IPS DF 4.7 (cell line): ENCODE measurements around the gene GNAL.
A peak's percentile ranks its signal among the peaks of the same experiment; 100 is the strongest.
"Not testable (repeated sequence)": the region's sequence is repeated elsewhere in the genome, so short reads cannot be mapped to it uniquely, and the experiment has no call there.

ENCODE experiments used
- DNase-seq: peaks from one replicate; pipeline ENCODE4 v3.0.0-alpha.2; 2013; ENCODE audit warnings: low spot score; ENCODE audit errors: extremely low read depth

GNAL gene

DNA sequence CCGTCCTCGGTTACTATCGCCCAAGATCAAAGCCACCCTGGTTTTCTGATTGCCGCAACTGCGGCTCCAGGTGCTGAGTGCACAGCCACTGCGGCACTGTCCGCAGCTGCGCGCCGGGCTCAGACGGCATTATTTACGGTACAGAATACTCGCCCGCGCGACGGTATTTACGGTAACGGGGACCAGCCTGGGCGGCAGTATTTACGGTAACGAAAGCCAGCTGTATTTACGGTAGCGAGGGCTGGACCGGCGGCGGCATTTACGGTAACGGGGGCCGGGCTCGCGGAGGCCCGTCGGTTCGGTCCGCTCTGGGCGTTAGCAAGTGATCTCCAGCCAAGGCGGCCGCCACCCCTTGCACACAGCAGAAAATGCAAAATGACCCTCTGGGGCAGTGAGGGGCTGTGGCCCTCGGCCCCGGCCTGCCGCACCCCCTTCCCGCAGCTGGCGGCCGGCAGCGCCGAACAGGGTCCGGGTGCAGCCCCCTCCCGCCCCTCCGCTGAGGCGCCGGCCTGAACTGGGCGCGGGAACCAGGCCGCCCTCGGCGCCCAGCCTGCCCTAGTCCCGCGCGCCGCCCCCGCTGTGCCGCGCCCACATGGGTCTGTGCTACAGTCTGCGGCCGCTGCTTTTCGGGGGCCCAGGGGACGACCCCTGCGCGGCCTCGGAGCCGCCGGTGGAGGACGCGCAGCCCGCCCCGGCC, at the start of gene GNAL:
GNAL (plus strand) TSS at position 293 of the 697 bp plus-strand sequence; CDS start at position 593, 300 bp downstream.
- DNase-seq, result peak; percentile 58

DNA sequence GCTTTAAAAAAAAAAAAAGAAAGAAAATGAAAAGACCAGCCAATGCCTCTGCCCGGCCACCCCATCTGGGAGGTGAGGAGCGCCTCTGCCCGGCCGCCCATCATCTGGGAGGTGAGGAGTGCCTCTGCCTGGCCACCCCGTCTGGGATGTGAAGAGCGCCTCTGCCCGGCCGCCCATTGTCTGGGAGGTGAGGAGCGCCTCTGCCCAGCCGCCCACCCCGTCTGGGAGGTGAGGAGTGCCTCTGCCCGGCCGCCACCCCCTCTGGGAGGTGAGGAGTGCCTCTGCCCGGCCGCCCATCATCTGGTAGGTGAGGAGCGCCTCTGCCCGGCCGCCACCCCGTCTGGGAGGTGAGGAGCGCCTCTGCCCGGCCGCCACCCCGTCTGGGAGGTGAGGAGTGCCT, 41.8 kb upstream of the GNAL start:
- DNase-seq, result not testable (repeated sequence)

DNA sequence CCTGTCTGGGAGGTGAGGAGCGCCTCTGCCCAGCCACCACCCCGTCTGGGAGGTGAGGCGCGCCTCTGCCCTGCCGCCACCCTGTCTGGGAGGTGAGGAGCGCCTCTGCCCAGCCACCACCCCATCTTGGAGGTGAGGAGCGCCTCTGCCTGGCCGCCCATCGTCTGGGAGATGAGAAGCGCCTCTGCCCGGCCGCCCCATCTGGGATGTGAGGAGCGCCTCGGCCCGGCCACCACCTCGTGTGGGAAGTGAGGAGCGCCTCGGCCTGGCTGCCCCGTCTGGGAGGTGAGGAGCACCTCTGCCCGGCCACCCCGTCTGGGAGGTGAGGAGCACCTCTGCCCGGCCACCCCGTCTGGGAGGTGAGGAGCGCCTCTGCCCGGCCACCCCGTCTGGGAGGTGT, 41.3 kb upstream of the GNAL start:
- not testable (repeated sequence) for DNase-seq

DNA sequence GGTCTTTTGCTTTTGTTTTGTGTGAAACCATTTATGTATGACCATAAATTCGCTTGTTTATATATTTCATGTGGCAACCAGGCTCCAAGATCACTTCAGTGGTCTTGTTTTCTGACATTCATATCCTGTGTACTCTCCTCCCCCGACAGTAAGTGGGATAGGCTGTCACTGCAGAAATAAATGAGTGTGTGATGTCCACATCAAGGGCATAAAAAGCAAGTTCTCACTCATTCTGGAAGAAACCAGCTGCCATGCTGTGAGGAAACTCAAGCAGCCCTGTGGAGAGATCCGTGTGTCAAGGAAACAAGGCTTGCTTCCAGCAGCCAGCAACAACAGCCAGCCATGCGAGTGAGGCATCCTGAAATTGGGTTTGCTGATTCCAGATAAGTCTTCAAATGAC, 39.2 kb upstream of the GNAL start:
- DNase-seq, result no peak

DNA sequence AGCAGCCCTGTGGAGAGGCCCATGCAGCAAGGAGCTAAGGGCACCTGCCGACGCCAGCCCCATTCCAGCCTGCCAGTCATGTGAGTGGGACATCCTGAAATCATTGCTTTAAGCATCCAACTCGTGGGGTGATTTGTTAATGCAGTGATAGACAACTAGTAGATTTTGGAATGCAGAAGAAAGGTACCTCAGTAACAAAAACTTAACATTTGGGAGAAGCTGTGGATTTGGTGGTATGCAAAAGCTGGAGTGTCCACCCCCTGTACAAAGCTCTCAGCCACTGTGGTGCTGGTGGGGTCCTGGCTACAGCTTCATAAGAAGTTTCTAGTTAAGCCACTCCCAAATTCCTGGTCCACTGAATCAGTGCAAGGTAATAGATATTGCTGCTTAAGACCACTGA, 37.2 kb upstream of the GNAL start:
- DNase-seq, result no peak

DNA sequence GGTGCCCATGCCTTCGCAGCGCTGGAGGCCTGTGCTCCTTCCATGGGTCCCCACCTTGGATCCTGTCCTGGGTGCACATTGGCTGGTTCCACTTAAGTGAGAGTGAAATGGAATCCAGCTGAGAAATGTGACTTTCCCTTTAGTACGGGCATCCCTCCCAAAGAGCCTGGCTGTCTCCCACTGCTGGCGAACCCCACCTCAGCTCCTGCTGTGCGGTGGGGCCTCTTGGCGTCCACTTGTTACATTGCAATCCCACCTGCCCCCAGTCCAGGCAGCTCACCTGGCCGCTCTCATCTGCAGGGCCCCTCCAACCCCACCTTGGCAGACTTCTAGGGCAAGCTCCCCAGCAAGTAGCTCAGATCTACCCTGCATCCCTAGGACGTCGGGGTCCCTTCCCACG, 35.5 kb upstream of the GNAL start:
- no peak for DNase-seq

DNA sequence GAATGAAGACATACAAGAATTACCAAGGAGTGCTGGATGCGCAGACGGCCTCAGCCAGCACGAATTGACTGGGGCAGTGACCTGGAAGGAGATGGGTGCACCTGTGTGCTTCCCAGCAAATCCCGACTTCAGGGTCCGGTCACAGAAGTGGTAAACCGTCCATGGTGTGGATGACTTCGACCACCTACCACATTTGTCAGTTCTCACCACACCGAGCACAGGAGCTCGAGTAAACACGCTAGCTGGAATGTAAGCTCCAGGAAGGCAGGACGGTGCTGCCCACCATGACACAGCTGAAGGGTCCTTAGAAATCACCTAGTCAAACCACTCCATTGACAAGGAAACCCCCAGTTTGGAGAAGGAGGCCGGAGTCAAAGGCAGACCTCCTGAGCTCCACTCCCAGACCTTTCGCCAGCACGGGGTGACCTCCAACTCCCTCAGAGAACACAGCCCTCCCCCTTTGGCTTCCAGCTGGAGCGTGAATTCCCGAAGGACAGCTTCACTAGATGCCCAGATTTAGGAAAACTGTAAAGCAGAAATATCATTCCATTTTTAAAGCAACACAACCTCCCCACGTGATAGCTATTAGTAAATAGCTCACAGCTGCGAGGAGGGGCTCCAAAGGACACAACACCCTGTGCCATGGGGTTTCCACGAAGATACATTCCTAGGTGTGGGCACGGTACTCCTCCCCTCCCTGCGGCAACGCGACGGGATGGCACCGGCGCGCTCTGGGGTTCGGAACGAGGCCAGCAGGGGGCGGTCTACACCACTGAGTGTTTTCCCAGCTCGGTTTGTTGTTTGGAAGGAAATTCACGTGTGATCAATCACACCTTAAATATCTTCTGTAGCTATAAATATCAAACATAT, 34.1 kb upstream of the GNAL start:
- peak; percentile 11 for DNase-seq

DNA sequence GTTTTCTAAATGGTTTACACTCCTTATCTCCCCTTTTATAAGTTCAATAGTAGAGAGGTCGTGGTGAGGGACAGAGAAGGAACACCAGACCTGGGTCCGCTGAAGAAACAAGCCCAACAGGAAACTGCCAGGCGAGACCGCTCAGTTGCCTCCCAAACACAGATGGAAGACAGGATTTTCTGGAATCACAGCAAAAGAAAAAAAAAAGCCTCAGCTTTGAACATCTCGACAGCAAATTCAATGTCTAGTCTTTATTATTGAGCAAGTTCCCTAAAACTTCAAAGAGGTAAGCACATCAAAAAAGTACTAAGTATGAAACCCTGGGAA, 33.5 kb upstream of the GNAL start:
- DNase-seq, result peak; percentile 7

DNA sequence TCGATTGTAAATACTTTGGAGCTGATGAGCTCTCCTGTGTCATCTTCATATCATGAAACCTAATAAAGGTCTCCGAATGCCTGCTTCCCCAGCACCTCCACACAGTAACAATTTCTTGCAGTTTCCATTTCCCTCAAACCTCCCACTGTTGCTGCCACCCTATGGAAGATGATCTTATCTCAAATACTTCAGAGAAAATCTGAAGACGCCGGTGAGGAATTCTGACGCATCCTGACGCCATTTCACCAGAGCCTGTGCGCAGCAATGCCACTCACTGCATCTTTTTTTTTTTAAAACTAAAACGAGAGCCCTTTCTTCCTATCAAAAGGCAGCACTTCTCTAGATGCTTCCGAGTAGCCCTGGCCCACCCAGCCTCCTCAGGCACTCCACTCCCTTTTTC, 31.9 kb upstream of the GNAL start:
- DNase-seq, result no peak

DNA sequence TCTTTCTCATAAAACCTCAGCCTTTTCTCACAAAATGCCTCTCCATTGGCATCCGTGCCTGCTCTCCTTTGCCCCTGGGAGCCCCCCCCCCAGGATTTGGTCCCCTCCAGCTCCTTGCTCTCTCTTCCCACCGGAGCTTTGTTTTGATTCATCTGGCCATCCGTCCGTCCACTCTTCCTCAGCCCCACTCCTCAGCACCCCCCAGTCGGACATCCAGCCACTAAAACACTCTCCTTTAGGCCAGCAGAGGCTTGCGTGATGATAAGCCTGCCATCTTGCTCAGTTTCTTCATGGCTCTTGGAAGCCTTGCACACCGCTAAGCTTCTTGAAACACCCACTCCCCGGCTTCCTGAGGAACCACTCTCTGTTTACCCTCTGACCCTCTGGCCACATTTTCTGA, 31.5 kb upstream of the GNAL start:
- DNase-seq, result no peak

DNA sequence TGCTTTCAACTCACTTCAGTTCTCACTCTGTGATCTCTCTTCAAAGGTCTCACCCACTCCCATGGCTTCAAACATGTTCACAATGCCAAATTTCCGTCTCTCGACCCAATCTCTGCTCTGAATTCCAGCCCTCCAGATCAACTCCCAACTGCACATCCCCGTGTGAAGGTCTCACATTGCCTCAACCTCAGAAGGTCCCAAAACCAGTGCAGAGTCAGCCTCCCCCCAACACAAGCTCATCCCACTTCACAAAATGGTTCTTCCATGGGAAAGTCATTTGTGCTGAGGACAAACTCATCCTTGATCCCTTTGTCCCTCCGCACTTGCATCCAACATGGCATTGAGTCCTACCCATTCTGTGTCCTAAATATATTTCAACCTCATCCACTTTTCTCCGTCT, 31.0 kb upstream of the GNAL start:
- no peak for DNase-seq

DNA sequence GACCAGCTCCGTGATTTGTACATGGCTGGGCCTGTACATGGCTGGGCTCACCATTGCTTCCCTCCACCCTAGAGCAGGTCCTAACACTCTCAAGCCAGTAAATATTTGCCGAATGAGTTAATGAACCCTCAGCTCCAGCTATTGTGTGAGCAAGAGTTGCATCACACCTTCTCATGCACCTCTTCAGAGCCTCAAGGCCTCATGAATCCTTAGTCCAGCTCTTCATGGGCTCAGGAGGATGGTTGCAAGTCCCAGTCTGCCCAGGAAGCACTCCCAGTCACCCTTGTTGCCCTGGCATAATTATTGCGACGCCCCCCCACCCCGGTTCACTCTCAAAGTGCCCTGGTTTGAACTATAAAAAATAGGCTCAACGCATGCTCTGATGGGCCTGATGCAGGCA, 30.1 kb upstream of the GNAL start:
- DNase-seq, result no peak

DNA sequence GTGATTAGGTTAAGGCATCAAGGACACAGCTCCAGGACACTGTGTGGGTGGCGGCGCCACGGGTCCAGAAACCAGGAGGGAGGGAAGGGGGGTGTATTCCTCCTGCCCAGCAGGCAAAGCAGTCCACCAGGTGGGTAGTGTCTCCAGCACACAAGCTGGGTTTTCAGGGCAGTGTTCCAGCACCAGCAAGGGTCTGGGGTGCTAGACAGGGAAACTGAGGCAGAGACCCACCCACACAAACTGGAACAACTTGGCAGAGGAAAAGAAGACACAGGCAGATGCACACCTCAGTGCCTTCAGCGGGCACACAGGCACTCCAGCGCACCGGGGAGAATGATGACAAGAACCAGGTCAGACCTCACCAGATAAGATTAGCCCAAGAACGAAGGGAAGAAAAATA, 28.4 kb upstream of the GNAL start:
- DNase-seq, result no peak

DNA sequence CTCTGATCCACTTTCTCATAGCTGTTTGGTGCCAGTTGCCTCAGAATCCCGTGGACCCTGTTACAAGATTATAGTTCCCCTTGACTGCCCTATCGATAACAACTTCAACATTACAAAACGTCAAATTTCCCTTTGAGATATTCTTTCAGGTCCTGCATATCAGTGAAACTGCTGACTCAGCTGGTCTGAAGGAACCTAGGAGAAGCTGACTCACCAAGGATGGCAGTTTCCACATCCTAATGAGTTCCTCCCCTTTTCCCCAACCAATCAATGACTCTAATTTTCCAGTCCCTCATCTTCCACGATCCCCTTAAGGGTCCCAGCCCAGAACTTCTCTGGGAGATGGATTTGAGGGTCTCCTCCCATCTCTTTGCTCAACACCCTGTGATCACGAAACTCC, 27.6 kb upstream of the GNAL start:
- no peak for DNase-seq

DNA sequence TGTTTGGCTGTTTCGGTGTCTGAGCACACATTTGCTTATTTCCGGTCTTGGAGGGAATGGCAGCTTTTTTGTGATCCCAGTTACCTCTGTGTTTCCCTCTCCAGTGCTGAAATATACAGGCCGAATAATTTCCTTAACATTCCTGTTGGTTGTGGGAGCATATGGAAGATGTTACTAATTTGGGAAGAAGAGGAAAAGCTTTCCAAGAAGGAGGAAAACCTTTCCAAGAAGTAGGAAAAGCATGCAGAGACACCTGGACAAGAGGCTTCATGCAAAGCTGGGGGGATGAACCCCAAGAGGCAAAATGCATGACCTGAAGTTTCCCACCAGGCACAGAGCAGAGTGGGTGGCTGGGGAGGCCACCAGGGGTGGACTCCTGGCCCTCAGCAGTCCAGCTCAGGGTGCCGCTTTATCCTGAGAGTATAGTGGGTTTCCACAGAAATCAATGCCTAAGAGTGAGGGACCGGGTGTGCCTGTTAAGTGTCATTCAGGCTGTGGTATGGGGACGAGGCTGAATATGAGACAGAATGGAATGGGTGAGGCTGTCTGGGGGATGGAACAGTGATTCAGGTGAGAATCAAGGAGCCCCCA, 25.5 kb upstream of the GNAL start:
- DNase-seq, result no peak

DNA sequence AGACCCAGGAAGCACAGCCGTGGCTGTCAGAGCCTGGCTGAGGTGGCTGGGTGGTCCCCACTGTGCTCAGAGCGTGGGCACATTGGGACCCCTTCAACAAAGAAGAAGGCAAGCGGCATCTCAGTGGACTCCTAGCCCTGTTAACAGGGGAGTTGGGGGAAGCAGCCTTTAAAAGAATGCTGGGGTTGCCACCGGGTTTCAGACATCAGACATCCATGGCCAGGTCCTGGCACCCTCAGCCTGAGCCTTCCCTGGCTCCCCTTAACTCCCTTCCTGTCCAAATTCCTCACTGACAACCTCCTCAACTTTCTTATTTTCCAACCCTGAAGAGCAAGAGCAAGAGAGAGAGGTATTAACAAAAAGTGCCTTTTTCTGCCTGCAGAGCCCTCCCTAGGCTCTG, 24.8 kb upstream of the GNAL start:
- DNase-seq, result no peak

DNA sequence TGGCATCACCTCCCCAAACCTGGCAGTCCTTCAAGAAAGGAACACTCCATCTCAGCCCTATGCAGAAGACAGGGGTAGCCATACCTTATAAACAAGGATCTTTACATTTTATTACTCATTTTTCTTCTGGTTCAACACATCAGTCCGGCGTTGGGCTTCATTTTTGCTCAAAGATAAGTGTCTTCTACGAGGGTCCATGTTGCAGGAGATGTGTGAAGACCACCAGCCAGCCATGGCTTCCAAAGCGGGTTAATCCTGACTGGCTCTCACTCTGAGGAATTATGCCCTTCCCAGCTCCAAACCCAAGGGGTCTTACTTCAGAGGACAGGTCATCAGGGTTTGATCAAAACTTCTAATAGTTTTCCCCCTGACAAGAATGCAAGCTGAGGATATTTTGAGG, 23.9 kb upstream of the GNAL start:
- no peak for DNase-seq

DNA sequence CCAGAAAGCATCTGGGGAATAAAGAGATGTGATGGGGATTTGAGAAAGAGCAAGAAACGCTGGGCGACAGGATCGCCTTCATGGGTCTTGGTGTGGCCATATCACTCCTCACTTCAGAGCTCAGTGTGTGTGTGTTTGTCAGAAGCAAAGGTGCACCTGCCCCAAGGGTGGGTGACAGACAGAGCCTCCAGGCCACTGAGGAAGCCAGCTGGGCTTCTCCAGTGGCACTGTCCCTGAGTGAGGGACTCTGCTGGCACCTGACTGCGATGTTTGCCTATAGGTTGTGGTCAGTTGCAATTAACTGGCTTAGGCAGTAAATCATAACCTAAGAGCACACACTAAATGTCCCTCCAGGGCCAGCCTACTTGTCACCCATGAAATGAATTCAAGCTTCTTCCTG, 23.5 kb upstream of the GNAL start:
- DNase-seq, result no peak

DNA sequence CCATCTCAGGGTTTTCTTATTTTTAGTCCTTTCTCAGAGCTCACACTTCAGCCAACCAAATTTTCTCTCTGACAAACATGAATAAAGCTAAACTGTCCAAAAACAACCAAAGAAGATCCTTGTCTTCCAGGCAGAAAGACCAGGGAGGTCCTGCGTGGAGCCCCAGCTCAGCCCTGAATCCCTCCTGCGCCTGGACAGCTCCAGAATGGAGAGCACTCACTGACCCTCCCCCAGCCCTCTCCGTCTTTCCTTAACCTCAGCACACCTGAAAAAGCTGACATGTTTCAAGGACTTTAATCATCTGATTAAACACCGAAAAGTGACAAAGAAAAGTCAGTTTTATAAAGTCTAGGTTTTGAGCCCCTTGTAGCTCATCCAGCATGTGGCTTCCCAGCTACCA, 22.9 kb upstream of the GNAL start:
- DNase-seq, result no peak

DNA sequence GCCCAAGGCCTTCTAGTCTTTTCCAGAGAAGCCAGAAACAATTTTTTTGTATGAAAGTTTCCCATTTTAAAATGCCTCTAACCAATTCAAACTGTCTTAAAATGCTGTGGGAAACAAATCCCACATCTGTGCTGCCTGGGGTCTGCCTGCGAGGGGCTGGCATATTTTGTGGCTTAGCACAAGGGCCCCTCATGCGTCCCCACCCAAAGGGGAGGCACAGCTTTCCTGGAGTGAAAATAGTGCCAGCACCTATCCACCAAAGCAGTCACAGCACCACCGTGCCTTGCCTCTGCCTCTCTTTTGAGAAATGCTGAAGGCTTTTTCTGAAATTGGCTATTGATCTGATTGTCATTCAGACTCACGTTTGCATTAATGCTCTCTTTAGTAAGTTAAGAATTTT, 22.2 kb upstream of the GNAL start:
- DNase-seq, result no peak

DNA sequence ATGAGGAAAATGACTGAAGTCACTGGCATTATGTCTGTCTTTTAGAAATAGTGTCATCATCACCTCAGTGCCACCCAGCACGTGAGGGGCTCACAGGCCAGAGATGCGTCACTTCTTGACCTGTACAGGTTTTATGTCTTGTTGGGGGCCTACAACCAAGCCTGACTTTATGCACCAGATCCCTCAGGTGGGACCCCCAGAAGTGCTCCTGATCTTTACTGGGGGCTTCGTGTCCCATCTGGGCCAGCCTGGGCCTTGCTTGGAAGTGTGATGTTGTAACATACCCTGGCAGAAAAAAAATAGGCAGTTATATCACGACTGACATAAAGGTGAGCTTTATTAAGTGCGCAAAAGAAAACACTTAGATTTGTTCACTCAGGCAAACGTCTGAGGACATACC, 21.5 kb upstream of the GNAL start:
- DNase-seq, result no peak

DNA sequence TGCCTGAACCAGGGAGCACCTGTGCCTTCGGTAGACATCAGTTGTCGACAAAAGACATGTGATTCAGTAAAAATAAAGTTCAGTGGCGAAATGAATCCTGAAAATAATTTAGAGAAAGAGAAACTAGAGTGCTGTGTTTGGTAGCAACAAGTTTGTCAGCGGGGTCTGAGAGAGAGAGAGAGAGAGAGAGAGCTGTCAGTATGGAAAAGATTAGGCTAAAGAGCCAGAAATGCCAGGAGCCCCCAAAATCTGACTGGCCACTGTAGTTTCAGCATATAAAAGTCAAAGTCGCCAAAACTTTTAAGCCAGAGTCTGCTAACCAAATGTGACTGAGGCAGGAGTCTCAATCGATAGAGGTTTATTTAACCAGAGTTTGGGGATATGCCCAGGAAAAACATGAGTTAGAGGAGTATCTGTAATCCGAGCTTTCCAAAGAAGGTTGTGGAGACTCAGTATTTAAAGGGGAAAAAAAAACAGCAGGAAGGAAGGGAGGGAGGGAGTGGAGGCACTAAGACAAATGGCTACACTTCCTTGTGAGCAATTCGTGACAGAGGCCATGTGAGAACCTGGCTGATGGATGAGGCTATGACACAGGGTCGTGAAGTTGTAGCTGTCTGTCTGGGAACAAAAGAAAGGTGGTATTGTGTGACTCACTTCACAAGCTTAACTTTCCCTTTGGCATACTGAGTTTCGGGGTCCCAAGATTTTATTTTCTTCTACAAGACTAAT, 20.5 kb upstream of the GNAL start:
- DNase-seq, result no peak
